ENCODE data around the gene CXorf58. TPM values are rescaled to one million over a fixed set of nuclear protein-coding genes. Genes with fewer than 3 reads are reported as not detected.
"Not testable (repeated sequence)": the region's sequence is repeated elsewhere in the genome, so short reads cannot be mapped to it uniquely, and the experiment has no call there.

CXorf58 gene
- total RNA-seq, 1 donor from 2014 or later = 0.82 TPM

GRCh38 chrX:23952984-23953907 lies 45.4 kb downstream of the CXorf58 start:
- FAIRE-seq (no peak), DNase-seq (ENCODE audit: low spot score in 2 of 2) (peak in 1 of 2 donors; percentile 2)

GRCh38 chrX:23953908-23954269 lies 46.1 kb downstream of the CXorf58 start:
- FAIRE-seq = no peak
- DNase-seq (ENCODE audit: low spot score in 2 of 2) = no peak

- FAIRE-seq (no peak), DNase-seq (ENCODE audit: low spot score in 2 of 2) (no peak)
Observed at GRCh38 chrX:23954396-23954795, 46.6 kb downstream of the CXorf58 start.

GRCh38 chrX:23959781-23960180 lies 52.0 kb downstream of the CXorf58 start:
- DNase-seq (ENCODE audit: low spot score in 2 of 2) = no peak
- FAIRE-seq = no peak

- DNase-seq (ENCODE audit: low spot score in 2 of 2) (no peak), FAIRE-seq (no peak)
Observed at GRCh38 chrX:23964191-23964590, 56.4 kb downstream of the CXorf58 start.

- not testable (repeated sequence) for FAIRE-seq; DNase-seq (ENCODE audit: low spot score in 2 of 2)
Observed at GRCh38 chrX:23965630-23966029, 57.8 kb downstream of the CXorf58 start.

- no peak for DNase-seq (ENCODE audit: low spot score in 2 of 2)
- FAIRE-seq = no peak
Observed at GRCh38 chrX:23978491-23978890, 70.7 kb downstream of the CXorf58 start.

GRCh38 chrX:23980011-23980441 lies 72.2 kb downstream of the CXorf58 start:
- DNase-seq (ENCODE audit: low spot score in 2 of 2) (no peak), FAIRE-seq (no peak)

- FAIRE-seq (no peak), DNase-seq (ENCODE audit: low spot score in 2 of 2) (no peak)
Observed at GRCh38 chrX:23981222-23981621, 73.4 kb downstream of the CXorf58 start.

GRCh38 chrX:23981711-23982110 lies 73.9 kb downstream of the CXorf58 start:
- DNase-seq (ENCODE audit: low spot score in 2 of 2) (no peak), FAIRE-seq (no peak)

GRCh38 chrX:23982891-23983290 lies 75.1 kb downstream of the CXorf58 start:
- DNase-seq (ENCODE audit: low spot score in 2 of 2) (no peak), FAIRE-seq (no peak)

Other genes starting within 250 kb of the CXorf58 start
- gene PRDX4, start 240.5 kb upstream of the CXorf58 start, total RNA-seq = 53.4 TPM
- 22.0 TPM for gene ACOT9, start 164.7 kb upstream of the CXorf58 start, total RNA-seq
- gene SAT1, start 124.8 kb upstream of the CXorf58 start, total RNA-seq = 42.8 TPM
- gene APOO, start 68 bp upstream of the CXorf58 start, total RNA-seq = 27.7 TPM
- 36.3 TPM for gene KLHL15, start 119.2 kb downstream of the CXorf58 start, total RNA-seq
- 296 TPM for gene EIF2S3, start 146.9 kb downstream of the CXorf58 start, total RNA-seq
- 46.1 TPM for gene ZFX, start 241.7 kb downstream of the CXorf58 start, total RNA-seq

All from frontal cortex (tissue), 4 donors.